GM23248 (cell line): ENCODE results near the gene MYO16.
"Not testable (repeated sequence)": the region's sequence is repeated elsewhere in the genome, so short reads cannot be mapped to it uniquely, and the experiment has no call there.

Source experiments
- EZH2 ChIP-seq: fragments of 200-600 bp; sonication (generic); IDR thresholded peaks from 2 replicates; pipeline ENCODE4 v1.6.1; 2018; ENCODE audit warnings: antibody characterized with exemption, mild to moderate bottlenecking; ENCODE audit not compliant: insufficient read depth, poor library complexity, severe bottlenecking
- EZH2phosphoT487 ChIP-seq: fragments of 200-600 bp; sonication (generic); IDR thresholded peaks from 2 replicates; pipeline ENCODE4 v1.6.1; 2018; ENCODE audit warnings: antibody characterized with exemption, moderate library complexity, mild to moderate bottlenecking, low read depth; ENCODE audit not compliant: insufficient read depth

DNA sequence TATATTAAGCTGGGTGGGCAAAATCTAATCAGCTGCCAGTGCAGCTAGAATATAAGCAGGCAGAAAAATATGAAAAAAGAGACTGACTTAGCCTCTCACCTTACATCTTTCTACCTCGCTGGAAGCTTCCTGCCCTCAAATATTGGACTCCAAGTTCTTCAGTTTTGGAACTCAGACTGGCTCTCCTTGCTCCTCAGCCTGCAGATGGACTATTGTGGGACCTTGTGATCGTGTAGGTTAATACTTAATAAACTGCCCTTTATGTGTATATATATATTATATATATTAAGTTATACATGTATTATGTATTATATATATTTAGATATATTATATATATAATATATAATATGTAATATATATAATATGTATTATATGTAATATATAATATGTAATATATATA, 588.1 kb downstream of the MYO16 start:
- not testable (repeated sequence) for TF ChIP-seq EZH2, EZH2phosphoT487
